HepG2 (cell line): ENCODE results near the gene CTIF. TPM values are rescaled to one million over a fixed set of nuclear protein-coding genes. Genes with fewer than 3 reads are reported as not detected.
A peak's percentile ranks its signal among the peaks of the same experiment; 100 is the strongest.

ENCODE experiments used
- ATAC-seq: fragments of 200-7000 bp; cut with Tn5 transposase; 3 replicates; pipeline ENCODE4 v1.9.1; 2020; ENCODE audit warnings: mild to moderate bottlenecking, moderate library complexity
- BruUV-seq: library from RNA; stranded (reverse); fragments of 400-500 nt; replicated peaks from 2 replicates; lab custom pipeline; 2021; lab: Mats Ljungman, UMichigan
- CTCF ChIA-PET: fragments of 300-600 bp; formaldehyde crosslinking; extraction: SDS; loops from one replicate; lab custom pipeline; 2021; ENCODE audit warnings: low total read pairs, inconsistent platforms, low intra/inter-chr PET ratio; lab: Yijun Ruan, JAX
- POLR2A ChIA-PET: fragments of 350-600 bp; sonication (Branson Sonifier 250); formaldehyde crosslinking; loops from one replicate; lab custom pipeline; 2020; ENCODE audit warnings: antibody characterized with exemption, inconsistent platforms; lab: Yijun Ruan, JAX
- DNase-seq: peaks from one replicate; pipeline ENCODE4 v3.0.0-alpha.2; 2015; ENCODE audit warnings: low spot score
- FAIRE-seq: peaks from 3 replicates; lab custom pipeline; 2011; peaks lifted over from hg19 to GRCh38; lab: Jason Lieb, UNC
- H2AFZ ChIP-seq: one replicate; pipeline ENCODE4 v1.6.1; 2011; ENCODE audit warnings: low read length, inconsistent platforms
- H3K27ac ChIP-seq: fragments of 300-600 bp; 3 replicates; pipeline ENCODE4 v1.8.0; 2011; ENCODE audit warnings: mixed run types, mild to moderate bottlenecking, mixed read lengths, low read length, inconsistent platforms; ENCODE audit not compliant: insufficient read depth; ENCODE audit errors: extremely low read length
- H3K27me3 ChIP-seq, 2 experiments: fragments of 200-600 bp in 1 of 2; 2 replicates in 1 of 2; 3 replicates in 1 of 2; pipeline versions ENCODE4 v1.6.0 to v1.8.0; 2011; ENCODE audit warnings: low read length in 2 of 2, mild to moderate bottlenecking in 2 of 2, moderate library complexity in 2 of 2, inconsistent platforms in 1 of 2; ENCODE audit not compliant: insufficient read depth in 2 of 2, control insufficient read depth in 1 of 2
- H3K36me3 ChIP-seq, 2 experiments: fragments of 200-600 bp in 1 of 2; replicated peaks in 1 of 2; 2 replicates in 1 of 2; 3 replicates in 1 of 2; pipeline versions ENCODE4 v1.5.1 to v1.8.0; 2011; ENCODE audit warnings: low read length in 2 of 2, inconsistent platforms in 1 of 2; ENCODE audit not compliant: insufficient read depth in 2 of 2, control insufficient read depth in 1 of 2
- H3K4me1 ChIP-seq: 2 replicates; pipeline ENCODE4 v1.5.1; 2012; ENCODE audit warnings: low read length, inconsistent platforms; ENCODE audit not compliant: insufficient read depth
- H3K4me2 ChIP-seq: 2 replicates; pipeline ENCODE4 v1.6.0; 2011; ENCODE audit warnings: low read depth, low read length, inconsistent platforms
- H3K4me3 ChIP-seq, 3 experiments: fragments of 200-600 bp in 1 of 3; sonication (generic), shearing (Covaris generic) in 1 of 3; replicated peaks in 1 of 3; 2 replicates each; pipeline ENCODE4 v1.5.1; 2011 to 2016; ENCODE audit warnings: low read length in 3 of 3, inconsistent platforms in 2 of 3, low read depth in 2 of 3, mild to moderate bottlenecking in 2 of 3, control low read depth in 1 of 3, mixed read lengths in 1 of 3; ENCODE audit not compliant: insufficient read depth in 1 of 3
- H3K79me2 ChIP-seq: one replicate; pipeline ENCODE4 v1.6.1; 2011; ENCODE audit warnings: low read length, inconsistent platforms; ENCODE audit not compliant: insufficient read depth
- H3K9ac ChIP-seq: 2 replicates; pipeline ENCODE4 v1.6.0; 2011; ENCODE audit warnings: mild to moderate bottlenecking, low read depth, low read length, inconsistent platforms; ENCODE audit not compliant: insufficient read depth
- H3K9me3 ChIP-seq: 2 replicates; pipeline ENCODE4 v1.5.1; 2012; ENCODE audit warnings: mild to moderate bottlenecking, low read length
- H4K20me1 ChIP-seq: 2 replicates; pipeline ENCODE4 v1.6.0; 2011; ENCODE audit warnings: inconsistent platforms, mild to moderate bottlenecking, low read length, moderate library complexity; ENCODE audit not compliant: insufficient read depth
- BHLHE40 ChIP-seq: IDR thresholded peaks from 2 replicates; pipeline ENCODE4 v1.6.1; 2011; ENCODE audit warnings: low read length, improper control_type of control experiment
- CEBPB ChIP-seq: IDR thresholded peaks from 2 replicates; pipeline ENCODE4 v1.6.1; 2011; ENCODE audit warnings: low read depth, low read length, improper control_type of control experiment, borderline replicate concordance
- CEBPG ChIP-seq: IDR thresholded peaks from 2 replicates; pipeline ENCODE4 v1.6.1; 2016
- NCOA2 ChIP-seq: sonication (generic); formaldehyde crosslinking; IDR thresholded peaks from 2 replicates; pipeline ENCODE4 v1.8.0; 2022; ENCODE audit warnings: inconsistent platforms
- ZBTB44 ChIP-seq: sonication (generic); formaldehyde crosslinking; IDR thresholded peaks from 2 replicates; pipeline ENCODE4 v1.4.0; 2020; ENCODE audit warnings: missing genetic modification reagents
- ZC3H13 ChIP-seq: sonication (generic); formaldehyde crosslinking; IDR thresholded peaks from 2 replicates; pipeline ENCODE4 v1.8.1; 2023; ENCODE audit warnings: mild to moderate bottlenecking, missing genetic modification reagents, moderate library complexity
- ZMYM3 ChIP-seq: sonication (generic); formaldehyde crosslinking; IDR thresholded peaks from 2 replicates; pipeline ENCODE4 v1.5.1; 2020; ENCODE audit warnings: mild to moderate bottlenecking, missing genetic modification reagents
- ZNF205 ChIP-seq: IDR thresholded peaks from 2 replicates; pipeline ENCODE4 v1.6.1; 2018; ENCODE audit warnings: missing biosample characterization, missing genetic modification reagents
- ZNF446 ChIP-seq: sonication (generic); formaldehyde crosslinking; IDR thresholded peaks from 2 replicates; pipeline ENCODE4 v1.5.0; 2020; ENCODE audit warnings: mild to moderate bottlenecking, missing genetic modification reagents
- ZNF747 ChIP-seq: sonication (generic); formaldehyde crosslinking; IDR thresholded peaks from 2 replicates; pipeline ENCODE4 v1.8.1; 2023; ENCODE audit warnings: missing genetic modification reagents, mild to moderate bottlenecking, borderline replicate concordance
- ZNF850 ChIP-seq: sonication (generic); formaldehyde crosslinking; conservative IDR thresholded peaks from 2 replicates; pipeline ENCODE4 v1.9.0; 2021; ENCODE audit warnings: mild to moderate bottlenecking, missing genetic modification reagents
- ZSCAN20 ChIP-seq: sonication (generic); formaldehyde crosslinking; IDR thresholded peaks from 2 replicates; pipeline ENCODE4 v1.4.0; 2020; ENCODE audit warnings: missing genetic modification reagents, mild to moderate bottlenecking, borderline replicate concordance
- WGBS: methylation state at CpG from one replicate; pipeline ENCODE4 v1.1.6; 2017; ENCODE audit warnings: low lambda C conversion rate; 5-methylcytosine and 5-hydroxymethylcytosine counted together
- in situ Hi-C: cut with HindIII; loops from 2 replicates; pipeline ENCODE4 v1.10.0; 2017; ENCODE audit warnings: low pct_unique_long_range_greater_than_20kb; ENCODE audit not compliant: extremely low pct_ligation_motif_present
- intact Hi-C: fragments of 100-400 bp; cut with micrococcal nuclease; formaldehyde crosslinking; loops from one replicate; pipeline ENCODE4 v1.10.0; 2022; ENCODE audit not compliant: unreplicated experiment
- polyA plus RNA-seq, 8 experiments: library from polyadenylated mRNA; depleted of rRNA in 3 of 8; stranded (reverse) in 7 of 8; unstranded in 1 of 8; fragments of >200 nt; fragmentation: Illumina TruSeq in 4 of 8; extraction: Trizol in 4 of 8; gene quantifications; 2 replicates each; pipeline versions ENCODE4 v1.2.1 to v1.2.3, GENCODE V29; 2011 to 2016; ENCODE audit warnings: low read depth in 4 of 8, missing spikeins in 1 of 8, mixed read lengths in 1 of 8; ENCODE audit not compliant: insufficient read depth in 1 of 8
- total RNA-seq, 5 experiments: library from RNA; depleted of rRNA; stranded (reverse); fragments of >200 nt; fragmentation: Illumina TruSeq; extraction: Trizol; gene quantifications; 2 replicates each; pipeline ENCODE4 v1.2.3, GENCODE V29; 2016; ENCODE audit warnings: low read depth in 1 of 5

The CTIF gene
- total and polyA plus RNA-seq, 2 of the 13 experiments (the other 11 are each of a cell fraction or from before 2014, with no cell fraction given), result 18.2 to 28.0 TPM

DNA sequence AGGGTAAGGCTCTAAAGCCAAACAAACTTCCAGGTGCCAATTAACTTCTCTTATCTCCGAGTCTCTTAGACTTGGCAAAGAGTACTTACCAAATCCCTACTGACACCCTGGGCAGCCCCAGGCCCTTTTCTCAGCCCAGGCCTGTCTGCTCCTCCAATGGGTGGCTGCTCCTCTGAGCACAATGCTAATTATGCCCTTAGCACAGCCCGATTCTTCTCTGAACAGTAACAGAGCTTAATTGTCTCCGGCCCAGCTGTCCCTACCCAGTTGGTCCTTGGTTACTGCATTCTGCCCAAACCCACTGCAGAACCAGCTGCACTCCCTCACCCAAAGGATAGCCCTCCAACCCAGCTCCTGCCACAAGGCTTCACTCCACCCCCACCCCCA, 301.7 kb downstream of the CTIF start (continued):
- TF ChIP-seq ZNF747 (CRISPR knock-in tag) (no peak), ZBTB44 (CRISPR knock-in tag) (no peak), ZNF446 (no peak), ZMYM3 (no peak), ZSCAN20 (CRISPR knock-in tag) (no peak), ZNF205 (CRISPR knock-in tag) (no peak)
- TF ChIP-seq, all 625 proteins: peak for 0

GRCh38 chr18:48841381-48842258, 302.8 kb downstream of the CTIF start:
- 84% methylated on average over 16 of the region's 31 CpGs for WGBS
- intact Hi-C loops (no loop called here), in situ Hi-C loops (no loop called here)
- no TSS peak for BruUV-seq
- H3K9ac ChIP-seq, result no peak overlapping the region
- no peak overlapping the region for H2AFZ ChIP-seq
- peaks cover 7% of the 10 kb centered on the region; the same call in 1 of the 2 replicates for H3K4me1 ChIP-seq
- H4K20me1 ChIP-seq, result no peaks in the 10 kb centered on the region
- no peak overlapping the region for H3K27ac ChIP-seq
- no peak for TF ChIP-seq ZC3H13
- no peak for TF ChIP-seq BHLHE40
- 0 out of 2 replicates have a peak, but pooled peaks have one; percentile 39 for TF ChIP-seq CEBPG (CRISPR knock-in tag)
- TF ChIP-seq NCOA2 (CRISPR knock-in tag), result no peak
- TF ChIP-seq CEBPB, result peak; percentile 60; the same call in 1 of the 2 replicates
- TF ChIP-seq ZNF850, result no peak
- H3K4me2 ChIP-seq, result no peak overlapping the region
- H3K9me3 ChIP-seq, result no peaks in the 10 kb centered on the region
- H3K4me3 ChIP-seq, result no peak overlapping the region
- H3K36me3 ChIP-seq, result peaks cover 1 to 7% of the 10 kb centered on the region in 2 experiments; a peak in 2 of 5 replicates
- ATAC-seq (peak; percentile 55; the same call in 2 of the 3 replicates), DNase-seq (peak; percentile 27), FAIRE-seq (no peak)
- no peaks in the 10 kb centered on the region for H3K27me3 ChIP-seq
- ChIA-PET CTCF (no interaction called here), POLR2A (no interaction called here)
- no peaks in the 10 kb centered on the region for H3K79me2 ChIP-seq
